HG03520 (cell line): ENCODE measurements around the gene RAB25.
A peak's percentile ranks its signal among the peaks of the same experiment; 100 is the strongest.
"Not testable (repeated sequence)": the region's sequence is repeated elsewhere in the genome, so short reads cannot be mapped to it uniquely, and the experiment has no call there.

ENCODE experiments used
- ATAC-seq: cut with Tn5 transposase; IDR thresholded peaks from one replicate; pipeline ENCODE4 v1.9.1; 2021; ENCODE audit warnings: mild to moderate bottlenecking, moderate library complexity; ENCODE audit not compliant: unreplicated experiment

The RAB25 gene

GRCh38 chr1:156060937-156061636, at the start of gene RAB25:
Gene RAB25 (plus strand): TSS chr1:156061160. CDS start chr1:156061401, 241 bp downstream.
- ATAC-seq = no peak

- ATAC-seq = peak; percentile 61
Observed at GRCh38 chr1:156012051-156012817, 48.7 kb upstream of the RAB25 start.

- ATAC-seq = no peak
Observed at GRCh38 chr1:156014829-156015228, 46.1 kb upstream of the RAB25 start.

- no peak for ATAC-seq
Observed at GRCh38 chr1:156019946-156020292, 41.0 kb upstream of the RAB25 start.

- ATAC-seq = peak; percentile 85
Observed at GRCh38 chr1:156020293-156021092, 40.5 kb upstream of the RAB25 start, which contains the start of gene SSR2. Gene SSR2 (minus strand): TSS chr1:156020951. CDS start chr1:156020167, 784 bp downstream.

- no peak for ATAC-seq
Observed at GRCh38 chr1:156021093-156021428, 39.9 kb upstream of the RAB25 start.

- ATAC-seq = no peak
Observed at GRCh38 chr1:156021954-156022353, 39.0 kb upstream of the RAB25 start.

- no peak for ATAC-seq
Observed at GRCh38 chr1:156024801-156025200, 36.2 kb upstream of the RAB25 start.

GRCh38 chr1:156025876-156026275, 35.1 kb upstream of the RAB25 start:
- no peak for ATAC-seq

GRCh38 chr1:156026588-156026987, 34.4 kb upstream of the RAB25 start:
- no peak for ATAC-seq

GRCh38 chr1:156033011-156033410, 27.9 kb upstream of the RAB25 start:
- ATAC-seq = no peak

GRCh38 chr1:156034991-156035390, 26.0 kb upstream of the RAB25 start:
- not testable (repeated sequence) for ATAC-seq

- no peak for ATAC-seq
Observed at GRCh38 chr1:156042828-156043227, 18.1 kb upstream of the RAB25 start.

GRCh38 chr1:156045076-156045475, 15.9 kb upstream of the RAB25 start:
- no peak for ATAC-seq

GRCh38 chr1:156048663-156049258, 12.2 kb upstream of the RAB25 start:
- no peak for ATAC-seq

GRCh38 chr1:156050376-156050775, 10.6 kb upstream of the RAB25 start:
- ATAC-seq = no peak

- no peak for ATAC-seq
Observed at GRCh38 chr1:156051011-156051725, 9.8 kb upstream of the RAB25 start.

- no peak for ATAC-seq
Observed at GRCh38 chr1:156052862-156053767, 7.8 kb upstream of the RAB25 start.

GRCh38 chr1:156053768-156054499, 7.0 kb upstream of the RAB25 start, which contains the start of gene UBQLN4:
Gene UBQLN4 (minus strand): TSS chr1:156053798. CDS start chr1:156053701, 97 bp downstream.
- peak; percentile 44 for ATAC-seq
